ENCODE results near the gene ERICH2.

Gene ERICH2

GRCh38 chr2:170762760-170763159, 7.4 kb upstream of the ERICH2 start:
- DNase-seq (ENCODE audit: low read depth in 1 of 2, low spot score in 1 of 2) = no peak
- Histone ChIP-seq H3K27ac (replicated peaks) (no peak overlapping the region), H3K4me3 (replicated peaks; ENCODE audit: insufficient read depth, low read length) (no peak overlapping the region), H3K27me3 (ENCODE audit: insufficient read depth, poor library complexity, severe bottlenecking) (no peaks in the 10 kb centered on the region)
- TF ChIP-seq POLR2AphosphoS5 (IDR thresholded peaks at IDR 0.05; ENCODE audit: low read depth) = no peak
- no peak for TF ChIP-seq SPI1 (IDR thresholded peaks at IDR 0.05; ENCODE audit: borderline replicate concordance, low read depth)
- TF ChIP-seq, protein P1, sequence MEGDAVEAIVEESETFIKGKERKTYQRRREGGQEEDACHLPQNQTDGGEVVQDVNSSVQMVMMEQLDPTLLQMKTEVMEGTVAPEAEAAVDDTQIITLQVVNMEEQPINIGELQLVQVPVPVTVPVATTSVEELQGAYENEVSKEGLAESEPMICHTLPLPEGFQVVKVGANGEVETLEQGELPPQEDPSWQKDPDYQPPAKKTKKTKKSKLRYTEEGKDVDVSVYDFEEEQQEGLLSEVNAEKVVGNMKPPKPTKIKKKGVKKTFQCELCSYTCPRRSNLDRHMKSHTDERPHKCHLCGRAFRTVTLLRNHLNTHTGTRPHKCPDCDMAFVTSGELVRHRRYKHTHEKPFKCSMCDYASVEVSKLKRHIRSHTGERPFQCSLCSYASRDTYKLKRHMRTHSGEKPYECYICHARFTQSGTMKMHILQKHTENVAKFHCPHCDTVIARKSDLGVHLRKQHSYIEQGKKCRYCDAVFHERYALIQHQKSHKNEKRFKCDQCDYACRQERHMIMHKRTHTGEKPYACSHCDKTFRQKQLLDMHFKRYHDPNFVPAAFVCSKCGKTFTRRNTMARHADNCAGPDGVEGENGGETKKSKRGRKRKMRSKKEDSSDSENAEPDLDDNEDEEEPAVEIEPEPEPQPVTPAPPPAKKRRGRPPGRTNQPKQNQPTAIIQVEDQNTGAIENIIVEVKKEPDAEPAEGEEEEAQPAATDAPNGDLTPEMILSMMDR (IDR thresholded peaks at IDR 0.05; ENCODE audit: insufficient read depth, low read length) = no peak
- TF ChIP-seq GABPA (IDR thresholded peaks at IDR 0.05; ENCODE audit: low read depth) = no peak
- TF ChIP-seq, protein P2, sequence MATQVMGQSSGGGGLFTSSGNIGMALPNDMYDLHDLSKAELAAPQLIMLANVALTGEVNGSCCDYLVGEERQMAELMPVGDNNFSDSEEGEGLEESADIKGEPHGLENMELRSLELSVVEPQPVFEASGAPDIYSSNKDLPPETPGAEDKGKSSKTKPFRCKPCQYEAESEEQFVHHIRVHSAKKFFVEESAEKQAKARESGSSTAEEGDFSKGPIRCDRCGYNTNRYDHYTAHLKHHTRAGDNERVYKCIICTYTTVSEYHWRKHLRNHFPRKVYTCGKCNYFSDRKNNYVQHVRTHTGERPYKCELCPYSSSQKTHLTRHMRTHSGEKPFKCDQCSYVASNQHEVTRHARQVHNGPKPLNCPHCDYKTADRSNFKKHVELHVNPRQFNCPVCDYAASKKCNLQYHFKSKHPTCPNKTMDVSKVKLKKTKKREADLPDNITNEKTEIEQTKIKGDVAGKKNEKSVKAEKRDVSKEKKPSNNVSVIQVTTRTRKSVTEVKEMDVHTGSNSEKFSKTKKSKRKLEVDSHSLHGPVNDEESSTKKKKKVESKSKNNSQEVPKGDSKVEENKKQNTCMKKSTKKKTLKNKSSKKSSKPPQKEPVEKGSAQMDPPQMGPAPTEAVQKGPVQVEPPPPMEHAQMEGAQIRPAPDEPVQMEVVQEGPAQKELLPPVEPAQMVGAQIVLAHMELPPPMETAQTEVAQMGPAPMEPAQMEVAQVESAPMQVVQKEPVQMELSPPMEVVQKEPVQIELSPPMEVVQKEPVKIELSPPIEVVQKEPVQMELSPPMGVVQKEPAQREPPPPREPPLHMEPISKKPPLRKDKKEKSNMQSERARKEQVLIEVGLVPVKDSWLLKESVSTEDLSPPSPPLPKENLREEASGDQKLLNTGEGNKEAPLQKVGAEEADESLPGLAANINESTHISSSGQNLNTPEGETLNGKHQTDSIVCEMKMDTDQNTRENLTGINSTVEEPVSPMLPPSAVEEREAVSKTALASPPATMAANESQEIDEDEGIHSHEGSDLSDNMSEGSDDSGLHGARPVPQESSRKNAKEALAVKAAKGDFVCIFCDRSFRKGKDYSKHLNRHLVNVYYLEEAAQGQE (IDR thresholded peaks at IDR 0.05; ENCODE audit: insufficient replicate concordance, low read depth) = no peak

GRCh38 chr2:170763232-170763631, 6.9 kb upstream of the ERICH2 start:
- H3K27ac ChIP-seq (replicated peaks) = no peak overlapping the region
- no peak for TF ChIP-seq POLR2AphosphoS5 (IDR thresholded peaks at IDR 0.05; ENCODE audit: low read depth)
- TF ChIP-seq GABPA (IDR thresholded peaks at IDR 0.05; ENCODE audit: low read depth) = no peak
- TF ChIP-seq, protein P2 (IDR thresholded peaks at IDR 0.05; ENCODE audit: insufficient replicate concordance, low read depth) = no peak
- TF ChIP-seq, protein P1 (IDR thresholded peaks at IDR 0.05; ENCODE audit: insufficient read depth, low read length) = no peak
- TF ChIP-seq SPI1 (IDR thresholded peaks at IDR 0.05; ENCODE audit: borderline replicate concordance, low read depth) = no peak
- H3K27me3 ChIP-seq (ENCODE audit: insufficient read depth, poor library complexity, severe bottlenecking) = no peaks in the 10 kb centered on the region
- no peak for DNase-seq (ENCODE audit: low read depth in 1 of 2, low spot score in 1 of 2)
- no peak overlapping the region for H3K4me3 ChIP-seq (replicated peaks; ENCODE audit: insufficient read depth, low read length)

GRCh38 chr2:170764880-170765261, 5.3 kb upstream of the ERICH2 start:
- DNase-seq (ENCODE audit: low read depth in 1 of 2, low spot score in 1 of 2) = no peak
- TF ChIP-seq, protein P1 (IDR thresholded peaks at IDR 0.05; ENCODE audit: insufficient read depth, low read length) = no peak
- TF ChIP-seq SPI1 (IDR thresholded peaks at IDR 0.05; ENCODE audit: borderline replicate concordance, low read depth) = no peak
- no peak for TF ChIP-seq GABPA (IDR thresholded peaks at IDR 0.05; ENCODE audit: low read depth)
- TF ChIP-seq POLR2AphosphoS5 (IDR thresholded peaks at IDR 0.05; ENCODE audit: low read depth) = no peak
- TF ChIP-seq, protein P2 (IDR thresholded peaks at IDR 0.05; ENCODE audit: insufficient replicate concordance, low read depth) = no peak
- H3K4me3 ChIP-seq (replicated peaks; ENCODE audit: insufficient read depth, low read length) = no peak overlapping the region
- no peak overlapping the region for H3K27ac ChIP-seq (replicated peaks)
- peaks cover 2% of the 10 kb centered on the region for H3K27me3 ChIP-seq (ENCODE audit: insufficient read depth, poor library complexity, severe bottlenecking)
